T-cell (primary cell): ENCODE results near the gene IKZF1. TPM values are rescaled to one million over a fixed set of nuclear protein-coding genes. Genes with fewer than 3 reads are reported as not detected.

ENCODE experiments used
- ATAC-seq, 4 experiments: fragments of 200-7000 bp in 3 of 4; fragments of 150-1000 bp in 1 of 4; cut with Tn5 transposase; replicated peaks in 1 of 4; 1 replicate in 3 of 4; 2 replicates in 1 of 4; pipeline ENCODE4 v1.10.0; 2021; ENCODE audit warnings: moderate library complexity in 3 of 4, mild to moderate bottlenecking in 2 of 4, moderate number of reproducible peaks in 1 of 4
- CTCF ChIA-PET, 2 donors: fragments of 300-600 bp; sonication (Branson Sonifier 250); formaldehyde crosslinking; loops; one replicate each; lab custom pipeline; 2022; ENCODE audit warnings: antibody characterized with exemption in 2 of 2; lab: Charles Lee
- POLR2A ChIA-PET, 2 donors: fragments of 300-600 bp; sonication (Branson Sonifier 250); formaldehyde crosslinking; loops; one replicate each; lab custom pipeline; 2022; ENCODE audit warnings: antibody characterized with exemption in 2 of 2; lab: Charles Lee
- DNase-seq, 35 experiments: peaks; one replicate each; pipeline versions ENCODE4 v3.0.0 to v3.0.0-alpha.2; 2013 to 2023
- H3K27ac ChIP-seq: one replicate; pipeline ENCODE4 v1.5.1; 2013; ENCODE audit warnings: low read length
- H3K27me3 ChIP-seq, 2 experiments: replicated peaks in 1 of 2; 1 replicate in 1 of 2; 2 replicates in 1 of 2; pipeline versions ENCODE4 v1.6.1 to v1.7.0; 2013; ENCODE audit warnings: low read length in 1 of 2, mixed read lengths in 1 of 2; ENCODE audit not compliant: control insufficient read depth in 2 of 2, insufficient read depth in 2 of 2; ENCODE audit errors: extremely low read depth in 1 of 2
- H3K36me3 ChIP-seq, 2 donors: 1 replicate in 1 of 2; 2 replicates in 1 of 2; pipeline versions ENCODE4 v1.6.1 to v1.7.0; 2013; ENCODE audit warnings: low read length in 1 of 2; ENCODE audit not compliant: control insufficient read depth in 2 of 2, insufficient read depth in 1 of 2; ENCODE audit errors: extremely low read depth in 1 of 2
- H3K4me1 ChIP-seq, 2 experiments: 1 replicate in 1 of 2; 2 replicates in 1 of 2; pipeline versions ENCODE4 v1.6.1 to v1.7.0; 2013; ENCODE audit warnings: low read length in 2 of 2, mixed read lengths in 1 of 2; ENCODE audit not compliant: insufficient read depth in 2 of 2, control insufficient read depth in 1 of 2; ENCODE audit errors: extremely low read depth in 1 of 2
- H3K4me3 ChIP-seq, 2 donors: 1 replicate in 1 of 2; 2 replicates in 1 of 2; pipeline versions ENCODE4 v1.5.1 to v1.7.0; 2013; ENCODE audit warnings: mild to moderate bottlenecking in 2 of 2, low read length in 1 of 2, moderate library complexity in 1 of 2; ENCODE audit not compliant: control insufficient read depth in 1 of 2; ENCODE audit errors: extremely low read depth in 1 of 2
- H3K9me3 ChIP-seq: 2 replicates; pipeline ENCODE4 v1.7.0; 2013
- H3K27ac Mint-ChIP-seq, 2 donors: one replicate each; pipeline ENCODE4 v1.8.0; 2020 to 2021; ENCODE audit warnings: mild to moderate bottlenecking in 2 of 2, mixed read lengths in 2 of 2
- H3K27me3 Mint-ChIP-seq, 2 donors: one replicate each; pipeline ENCODE4 v1.8.0; 2021 to 2022; ENCODE audit warnings: mixed read lengths in 2 of 2
- H3K36me3 Mint-ChIP-seq: one replicate; pipeline ENCODE4 v1.8.0; 2021; ENCODE audit warnings: mixed read lengths
- H3K4me1 Mint-ChIP-seq, 3 donors: one replicate each; pipeline ENCODE4 v1.8.0; 2020 to 2022; ENCODE audit warnings: mixed read lengths in 3 of 3, mild to moderate bottlenecking in 1 of 3
- H3K4me3 Mint-ChIP-seq, 3 donors: one replicate each; pipeline ENCODE4 v1.8.0; 2020 to 2022; ENCODE audit warnings: mild to moderate bottlenecking in 3 of 3, mixed read lengths in 3 of 3, moderate library complexity in 3 of 3
- H3K9me3 Mint-ChIP-seq, 3 donors: one replicate each; pipeline ENCODE4 v1.8.0; 2020 to 2022; ENCODE audit warnings: mixed read lengths in 3 of 3
- WGBS: methylation state at CpG from one replicate; pipeline ENCODE4 v1.1.5; 2013; ENCODE audit warnings: missing lambda C conversion rate; ENCODE audit not compliant: insufficient coverage; 5-methylcytosine and 5-hydroxymethylcytosine counted together
- total RNA-seq, 35 experiments: library from RNA in 6 of 35; stranded (reverse) in 6 of 35; fragments of 120-200 nt in 1 of 35; gene quantifications; one replicate each; pipeline versions ENCODE4 v1.2.1 to v1.2.4 and lab custom pipeline; 2013 to 2026

The IKZF1 gene
- total RNA-seq, 5 donors from 2014 or later (not counting 1 experiment from before 2014, with no cell fraction given): 429 to 525 (median 494) TPM

GRCh38 chr7:50358041-50358705, 53.7 kb downstream of the IKZF1 start:
- H3K36me3 ChIP-seq: peaks cover 12 to 83% of the 10 kb centered on the region in 2 donors
- peak overlapping the region; percentile 99 for H3K27ac Mint-ChIP-seq
- ATAC-seq: no peak
- POLR2A ChIA-PET: interaction anchor here (0.6 to 1.9 kb wide), 8 partner anchors 8 to 209 kb away, joined by 3 to 12 read pairs (median 3); no protein-coding TSS in a partner anchor
- peak overlapping the region; percentile 96 for H3K27ac ChIP-seq
- H3K4me3 ChIP-seq: no peak overlapping the region
- peaks cover 90 to 100% of the 10 kb centered on the region in 2 experiments for H3K4me1 ChIP-seq
- peak overlapping the region; percentile 25 to 71 (median 55) for H3K4me3 Mint-ChIP-seq
- no peaks in the 10 kb centered on the region for H3K27me3 Mint-ChIP-seq
- H3K9me3 Mint-ChIP-seq: no peaks in the 10 kb centered on the region
- H3K36me3 Mint-ChIP-seq: peaks cover 82% of the 10 kb centered on the region
- WGBS: 25% methylated on average over 8 of the region's 13 CpGs
- CTCF ChIA-PET: interaction anchor here in 1 of 2 donors (0.6 to 3.9 kb wide), 6 partner anchors 10 to 152 kb away, joined by 3 to 24 read pairs (median 4); no protein-coding TSS in a partner anchor
- H3K9me3 ChIP-seq: no peaks in the 10 kb centered on the region
- DNase-seq: peak in 2 of 35 experiments; percentile 26 to 53
- no peaks in the 10 kb centered on the region for H3K27me3 ChIP-seq
- H3K4me1 Mint-ChIP-seq: peaks cover 98 to 99% (median 98%) of the 10 kb centered on the region in 3 donors

GRCh38 chr7:50358779-50359178, 54.3 kb downstream of the IKZF1 start:
- no peaks in the 10 kb centered on the region for H3K9me3 Mint-ChIP-seq
- Histone ChIP-seq H3K4me1 (peaks cover 90 to 100% of the 10 kb centered on the region in 2 experiments), H3K27ac (peak overlapping the region; percentile 96), H3K4me3 (no peak overlapping the region), H3K36me3 (peaks cover 10 to 83% of the 10 kb centered on the region in 2 donors), H3K9me3 (no peaks in the 10 kb centered on the region), H3K27me3 (no peaks in the 10 kb centered on the region)
- POLR2A ChIA-PET: interaction anchor here (0.6 to 1.9 kb wide), 10 partner anchors 8 to 144 kb away, joined by 3 to 12 read pairs (median 3); no protein-coding TSS in a partner anchor
- H3K4me1 Mint-ChIP-seq: peaks cover 98 to 99% (median 98%) of the 10 kb centered on the region in 3 donors
- H3K36me3 Mint-ChIP-seq: peaks cover 82% of the 10 kb centered on the region
- H3K27me3 Mint-ChIP-seq: no peaks in the 10 kb centered on the region
- no peak for DNase-seq
- H3K27ac Mint-ChIP-seq: peak overlapping the region; percentile 99
- ATAC-seq: no peak
- peak overlapping the region; percentile 54 to 71 (median 55) for H3K4me3 Mint-ChIP-seq
- WGBS: no CpG with 5 or more reads among the region's 5 CpGs
- CTCF ChIA-PET: interaction anchor here (0.6 to 3.9 kb wide), 12 partner anchors 9 to 153 kb away, joined by 3 to 24 read pairs (median 4); no protein-coding TSS in a partner anchor

GRCh38 chr7:50359258-50359994, 54.9 kb downstream of the IKZF1 start:
- H3K9me3 ChIP-seq: no peaks in the 10 kb centered on the region
- Mint-ChIP-seq H3K27me3 (no peaks in the 10 kb centered on the region), H3K4me1 (peaks cover 98 to 99% (median 98%) of the 10 kb centered on the region in 3 donors), H3K27ac (peak overlapping the region; percentile 99), H3K4me3 (peak overlapping the region; percentile 63 to 73 (median 71)), H3K36me3 (peaks cover 79% of the 10 kb centered on the region), H3K9me3 (no peaks in the 10 kb centered on the region)
- H3K4me3 ChIP-seq: peak overlapping the region in 1 of 2 donors; percentile 23
- POLR2A ChIA-PET: interaction anchor here (0.6 to 2.6 kb wide), 9 partner anchors 9 to 54 kb away, joined by 3 to 12 read pairs (median 3); no protein-coding TSS in a partner anchor
- CTCF ChIA-PET: interaction anchor here (0.6 to 3.9 kb wide), 12 partner anchors 9 to 146 kb away, joined by 3 to 24 read pairs (median 4); no protein-coding TSS in a partner anchor
- H3K27me3 ChIP-seq: no peaks in the 10 kb centered on the region
- DNase-seq (peak in 2 of 35 experiments; percentile 10 to 36), ATAC-seq (no peak)
- peak overlapping the region; percentile 96 for H3K27ac ChIP-seq
- H3K36me3 ChIP-seq: peaks cover 4 to 78% of the 10 kb centered on the region in 2 donors
- H3K4me1 ChIP-seq: peaks cover 90 to 96% of the 10 kb centered on the region in 2 experiments
- WGBS: 70% methylated on average over 4 of the region's 9 CpGs

- H3K4me1 ChIP-seq: peaks cover 92 to 95% of the 10 kb centered on the region in 2 experiments
- H3K27ac ChIP-seq: peak overlapping the region; percentile 96
- ChIA-PET POLR2A (interaction anchor here (0.6 to 2.6 kb wide), 14 partner anchors 10 to 55 kb away, joined by 3 to 12 read pairs (median 4); partner anchors contain the start of gene IKZF1 (in 1 of the 2)), CTCF (interaction anchor here (0.6 to 3.9 kb wide), 20 partner anchors 8 to 155 kb away, joined by 3 to 24 read pairs (median 5); partner anchors contain the start of gene IKZF1 (in 1 of the 2))
- H3K36me3 ChIP-seq: peaks cover 4 to 77% of the 10 kb centered on the region in 2 donors
- H3K27ac Mint-ChIP-seq: peak overlapping the region; percentile 99
- 14% methylated on average over 13 of the region's 20 CpGs for WGBS
- no peaks in the 10 kb centered on the region for H3K27me3 ChIP-seq
- H3K36me3 Mint-ChIP-seq: peaks cover 78% of the 10 kb centered on the region
- H3K9me3 Mint-ChIP-seq: no peaks in the 10 kb centered on the region
- DNase-seq: peak; percentile 57 to 95 (median 83)
- H3K4me1 Mint-ChIP-seq: peaks cover 98 to 99% (median 98%) of the 10 kb centered on the region in 3 donors
- H3K4me3 Mint-ChIP-seq: peak overlapping the region; percentile 63 to 73 (median 71)
- no peaks in the 10 kb centered on the region for H3K27me3 Mint-ChIP-seq
- no peaks in the 10 kb centered on the region for H3K9me3 ChIP-seq
- ATAC-seq: peak; percentile 85 to 92 (median 87)
- peak overlapping the region in 1 of 2 donors; percentile 10 for H3K4me3 ChIP-seq
Measured at GRCh38 chr7:50359995-50360925, 55.7 kb downstream of the IKZF1 start.

- H3K36me3 ChIP-seq: peaks cover 4 to 67% of the 10 kb centered on the region in 2 donors
- no peaks in the 10 kb centered on the region for H3K9me3 Mint-ChIP-seq
Measured at GRCh38 chr7:50362142-50362541, 57.6 kb downstream of the IKZF1 start.

More at GRCh38 chr7:50362142-50362541, 57.6 kb downstream of the IKZF1 start:
- Mint-ChIP-seq H3K4me1 (peaks cover 99 to 100% (median 100%) of the 10 kb centered on the region in 3 donors), H3K4me3 (peak overlapping the region in 2 of 3 donors; percentile 45 to 71), H3K27ac (peak overlapping the region; percentile 99), H3K36me3 (peaks cover 76% of the 10 kb centered on the region), H3K27me3 (no peaks in the 10 kb centered on the region)
- peaks cover 81 to 96% of the 10 kb centered on the region in 2 experiments for H3K4me1 ChIP-seq
- no peak for ATAC-seq
- ChIA-PET CTCF (interaction anchor here (0.7 to 3.2 kb wide), 13 partner anchors 9 to 270 kb away, joined by 3 to 13 read pairs (median 5); no protein-coding TSS in a partner anchor), POLR2A (interaction anchor here (0.9 to 2.3 kb wide), 9 partner anchors 11 to 95 kb away, joined by 3 to 26 read pairs (median 4); partner anchors contain the start of gene IKZF1 (in 1 of the 2))
- no peak for DNase-seq
- peak overlapping the region; percentile 96 for H3K27ac ChIP-seq
- no peak overlapping the region for H3K4me3 ChIP-seq
- H3K27me3 ChIP-seq: no peaks in the 10 kb centered on the region
- WGBS: no CpG with 5 or more reads among the region's 5 CpGs
- H3K9me3 ChIP-seq: no peaks in the 10 kb centered on the region
